Adrenal gland (tissue), 12 donors: Measurements from ENCODE around the gene SPATS2. TPM values are rescaled to one million over a fixed set of nuclear protein-coding genes. Genes with fewer than 3 reads are reported as not detected.

Experiments
- DNase-seq, 7 donors: peaks; one replicate each; pipeline ENCODE4 v3.0.0-alpha.2; 2019 to 2020
- H3K27ac ChIP-seq, 5 donors: fragments of 200-600 bp; sonication (generic) in 4 of 5; 1 replicate in 3 of 5; 2 replicates in 2 of 5; pipeline versions ENCODE4 v1.5.1 to v1.8.0; 2016 to 2020; ENCODE audit warnings: mild to moderate bottlenecking in 1 of 5
- H3K27me3 ChIP-seq: fragments of 200-600 bp; 2 replicates; pipeline ENCODE4 v1.8.0; 2021
- H3K36me3 ChIP-seq, 2 donors: fragments of 200-600 bp; replicated peaks in 1 of 2; 1 replicate in 1 of 2; 2 replicates in 1 of 2; pipeline versions ENCODE4 v1.5.1 to v1.8.0; 2018 to 2022
- H3K4me1 ChIP-seq, 2 donors: fragments of 200-600 bp; replicated peaks in 1 of 2; 1 replicate in 1 of 2; 2 replicates in 1 of 2; pipeline versions ENCODE4 v1.5.1 to v1.8.0; 2018 to 2021
- H3K4me3 ChIP-seq, 4 donors: fragments of 200-600 bp; sonication (generic) in 3 of 4; one replicate each; pipeline ENCODE4 v1.5.1; 2016 to 2018
- H3K9me3 ChIP-seq, 3 donors: fragments of 200-600 bp; sonication (generic) in 1 of 3; replicated peaks in 1 of 3; 1 replicate in 2 of 3; 2 replicates in 1 of 3; pipeline versions ENCODE4 v1.5.1 to v1.8.0; 2016 to 2021
- POLR2A ChIP-seq, 2 donors: fragments of 450-650 bp; IDR thresholded peaks; one replicate each; pipeline ENCODE4 v1.6.1; 2017; ENCODE audit warnings: antibody characterized with exemption in 2 of 2, mild to moderate bottlenecking in 2 of 2, moderate library complexity in 1 of 2
- WGBS, 4 donors: extraction: QIAGEN DNeasy Blood & Tissue Kit in 2 of 4; methylation state at CpG; one replicate each; pipeline versions ENCODE4 v1.1.5 to v1.1.7; 2013 to 2017; 5-methylcytosine and 5-hydroxymethylcytosine counted together
- intact Hi-C, 2 donors: fragments of 100-400 bp; cut with DNase I; formaldehyde crosslinking; loops; one replicate each; pipeline versions ENCODE4 v1.14.1 to v1.15.0; 2022 to 2023
- polyA plus RNA-seq, 3 donors: library from polyadenylated mRNA; stranded (reverse); fragments of 200-250 nt in 2 of 3; fragments of 350-450 nt in 1 of 3; fragmentation: Illumina TruSeq in 1 of 3; extraction: RNeasy Lipid Tissue Mini Kit (QIAGEN cat#74804) in 1 of 3; gene quantifications; one replicate each; pipeline ENCODE4 v1.2.3, GENCODE V29; 2013 to 2014
- total RNA-seq, 9 donors: library from RNA; depleted of rRNA in 4 of 9; stranded (reverse); fragments of >200 nt in 4 of 9; fragments of 120-200 nt in 1 of 9; fragmentation: NEBNext Ultra II Directional in 1 of 9; extraction: Animal tissue kit (Norgen Biotek cat#: 25700) in 1 of 9; gene quantifications; one replicate each; pipeline versions ENCODE4 v1.1.0 to v1.2.4, GENCODE V29; 2013 to 2023
- TF ChIP-seq, protein P1 (sequence below), 6 experiments: fragments of 450-650 bp in 4 of 6; fragments of 200-600 bp in 2 of 6; sonication (generic) in 1 of 6; IDR thresholded peaks; 1 replicate in 5 of 6; 2 replicates in 1 of 6; pipeline versions ENCODE4 v1.5.1 to v1.8.0; 2016 to 2021; ENCODE audit warnings: antibody characterized with exemption in 6 of 6, mild to moderate bottlenecking in 2 of 6, moderate library complexity in 1 of 6
- donor health status: healthy with polysubstance abuse.
- donor health status: Bipolar disorder and iron deficiency.
- donor health status: DM: yes; HTN: yes; CAD: no.
- donor health status: DM: no; HTN: no; CAD: no.
- donor health status: DM: no; HTN: no; CAD: no.
- donor health status: DM: yes; HTN: yes; CAD: no.

The SPATS2 gene
- total and polyA plus RNA-seq, 12 donors: 4.9 to 23.1 (median 15.1) TPM

DNA sequence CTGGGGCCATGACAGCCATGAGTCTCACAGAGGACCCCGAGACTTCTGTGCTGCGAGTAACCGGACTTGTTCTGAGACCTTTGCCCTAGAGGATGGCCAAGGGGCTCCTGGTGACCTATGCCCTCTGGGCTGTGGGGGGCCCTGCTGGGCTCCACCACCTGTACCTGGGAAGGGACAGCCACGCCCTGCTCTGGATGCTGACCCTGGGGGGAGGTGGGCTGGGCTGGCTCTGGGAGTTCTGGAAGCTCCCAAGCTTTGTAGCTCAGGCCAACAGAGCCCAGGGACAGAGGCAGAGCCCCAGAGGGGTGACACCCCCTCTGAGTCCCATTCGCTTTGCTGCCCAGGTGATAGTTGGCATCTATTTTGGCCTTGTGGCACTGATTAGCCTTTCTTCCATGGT is 18.5 kb upstream of the SPATS2 start:
- TF ChIP-seq, protein P1, sequence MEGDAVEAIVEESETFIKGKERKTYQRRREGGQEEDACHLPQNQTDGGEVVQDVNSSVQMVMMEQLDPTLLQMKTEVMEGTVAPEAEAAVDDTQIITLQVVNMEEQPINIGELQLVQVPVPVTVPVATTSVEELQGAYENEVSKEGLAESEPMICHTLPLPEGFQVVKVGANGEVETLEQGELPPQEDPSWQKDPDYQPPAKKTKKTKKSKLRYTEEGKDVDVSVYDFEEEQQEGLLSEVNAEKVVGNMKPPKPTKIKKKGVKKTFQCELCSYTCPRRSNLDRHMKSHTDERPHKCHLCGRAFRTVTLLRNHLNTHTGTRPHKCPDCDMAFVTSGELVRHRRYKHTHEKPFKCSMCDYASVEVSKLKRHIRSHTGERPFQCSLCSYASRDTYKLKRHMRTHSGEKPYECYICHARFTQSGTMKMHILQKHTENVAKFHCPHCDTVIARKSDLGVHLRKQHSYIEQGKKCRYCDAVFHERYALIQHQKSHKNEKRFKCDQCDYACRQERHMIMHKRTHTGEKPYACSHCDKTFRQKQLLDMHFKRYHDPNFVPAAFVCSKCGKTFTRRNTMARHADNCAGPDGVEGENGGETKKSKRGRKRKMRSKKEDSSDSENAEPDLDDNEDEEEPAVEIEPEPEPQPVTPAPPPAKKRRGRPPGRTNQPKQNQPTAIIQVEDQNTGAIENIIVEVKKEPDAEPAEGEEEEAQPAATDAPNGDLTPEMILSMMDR (IDR thresholded peaks at IDR 0.05): no peak
- no peak for TF ChIP-seq POLR2A (IDR thresholded peaks at IDR 0.05)
- intact Hi-C loops: no loop called here
- Histone ChIP-seq H3K4me1 (peaks cover 31 to 37% of the 10 kb centered on the region in 2 donors), H3K27me3 (peaks cover 33% of the 10 kb centered on the region), H3K4me3 (no peak overlapping the region), H3K27ac (no peak overlapping the region), H3K9me3 (no peaks in the 10 kb centered on the region), H3K36me3 (no peaks in the 10 kb centered on the region)
- 86 to 95% (median 92%) methylated on average over 1 to 5 of the region's 5 CpGs for WGBS, 4 donors
- peak in 2 of 7 donors; percentile 13 to 41 for DNase-seq

DNA sequence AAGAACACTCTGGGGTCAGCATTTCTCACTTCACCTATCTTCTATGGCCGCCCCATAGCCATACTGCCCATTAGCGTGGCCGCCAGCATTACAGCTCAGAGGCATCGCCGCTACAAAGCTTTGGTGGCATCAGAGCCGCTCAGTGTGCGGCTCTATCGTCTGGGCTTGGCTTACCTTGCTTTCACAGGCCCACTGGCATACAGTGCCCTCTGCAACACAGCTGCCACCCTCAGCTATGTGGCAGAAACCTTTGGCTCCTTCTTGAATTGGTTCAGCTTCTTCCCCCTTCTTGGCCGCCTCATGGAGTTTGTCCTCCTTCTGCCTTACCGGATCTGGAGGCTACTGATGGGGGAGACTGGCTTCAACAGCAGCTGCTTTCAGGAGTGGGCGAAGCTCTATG is 18.0 kb upstream of the SPATS2 start:
- TF ChIP-seq, protein P1 (IDR thresholded peaks at IDR 0.05): no peak
- no peak for TF ChIP-seq POLR2A (IDR thresholded peaks at IDR 0.05)
- DNase-seq: peak in 2 of 7 donors; percentile 9 to 20
- H3K27me3 ChIP-seq: peaks cover 33% of the 10 kb centered on the region
- no peak overlapping the region for H3K27ac ChIP-seq
- intact Hi-C loops: no loop called here
- H3K9me3 ChIP-seq: no peaks in the 10 kb centered on the region
- H3K4me1 ChIP-seq: peaks cover 31 to 33% of the 10 kb centered on the region in 2 donors
- WGBS, 4 donors: 86 to 96% (median 89%) methylated on average over 5 to 11 of the region's 11 CpGs
- no peak overlapping the region for H3K4me3 ChIP-seq
- no peaks in the 10 kb centered on the region for H3K36me3 ChIP-seq

DNA sequence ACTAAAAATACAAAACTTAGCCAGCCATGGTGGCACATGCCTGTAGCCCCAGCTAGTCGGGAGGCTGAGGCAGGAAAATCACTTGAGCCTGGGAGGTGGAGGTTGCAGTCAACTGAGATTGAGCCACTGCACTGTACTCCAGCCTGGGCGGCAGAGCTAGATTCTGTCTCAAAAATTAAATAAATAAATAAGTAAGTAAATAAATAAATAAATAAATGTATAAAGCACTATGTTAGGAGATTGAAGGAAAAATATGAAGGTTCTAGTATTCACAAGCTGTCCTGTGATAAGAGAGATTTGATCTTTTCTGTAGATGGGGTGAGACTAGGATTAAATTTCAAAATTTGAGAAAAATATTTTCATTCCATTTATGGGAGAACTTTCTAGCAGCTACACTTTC is 14.9 kb upstream of the SPATS2 start:
- 58 to 83% (median 73%) methylated on average over 2 of the region's 2 CpGs for WGBS, 4 donors
- Histone ChIP-seq H3K36me3 (no peaks in the 10 kb centered on the region), H3K27ac (no peak overlapping the region), H3K4me1 (peaks cover 6 to 8% of the 10 kb centered on the region in 2 donors), H3K27me3 (peaks cover 14% of the 10 kb centered on the region), H3K9me3 (no peaks in the 10 kb centered on the region), H3K4me3 (no peak overlapping the region)
- TF ChIP-seq POLR2A (IDR thresholded peaks at IDR 0.05): no peak
- TF ChIP-seq, protein P1 (IDR thresholded peaks at IDR 0.05): no peak
- DNase-seq: no peak
- intact Hi-C loops: no loop called here

DNA sequence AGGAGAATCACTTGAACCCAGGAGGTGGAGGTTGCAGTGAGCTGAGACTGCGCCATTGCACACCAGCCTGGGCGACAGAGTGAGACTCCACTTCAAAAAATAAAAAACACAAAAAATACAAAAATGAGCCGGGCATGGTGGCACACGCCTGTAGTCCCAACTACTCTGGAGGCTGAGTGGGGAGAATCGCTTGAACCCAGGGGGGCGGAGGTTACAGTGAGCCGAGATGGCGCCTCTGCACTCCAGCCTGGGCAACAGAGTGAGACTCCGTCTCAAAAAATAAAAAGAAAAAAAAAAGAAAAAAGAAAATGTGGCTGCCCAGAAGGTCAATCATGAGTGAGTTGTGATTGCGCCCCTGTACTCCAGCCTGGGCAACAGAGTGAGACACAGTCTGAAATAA is 11.3 kb upstream of the SPATS2 start:
- Histone ChIP-seq H3K27me3 (no peaks in the 10 kb centered on the region), H3K27ac (no peak overlapping the region), H3K9me3 (no peaks in the 10 kb centered on the region), H3K4me1 (no peaks in the 10 kb centered on the region), H3K4me3 (no peak overlapping the region), H3K36me3 (no peaks in the 10 kb centered on the region)
- TF ChIP-seq POLR2A (IDR thresholded peaks at IDR 0.05): no peak
- TF ChIP-seq, protein P1 (IDR thresholded peaks at IDR 0.05): no peak
- no peak for DNase-seq
- 85 to 97% (median 87%) methylated on average over 10 of the region's 10 CpGs for WGBS, 4 donors
- intact Hi-C loops: no loop called here
